Measurements from ENCODE around the gene SCAPER. TPM values are rescaled to one million over a fixed set of nuclear protein-coding genes. Genes with fewer than 3 reads are reported as not detected.
"Not testable (repeated sequence)": the region's sequence is repeated elsewhere in the genome, so short reads cannot be mapped to it uniquely, and the experiment has no call there.

The SCAPER gene
- total RNA-seq, 1 donor from 2014 or later: 24.7 TPM

GRCh38 chr15:76863693-76864092 lies 41.4 kb downstream of the SCAPER start:
- DNase-seq (ENCODE audit: low spot score): no peak

- DNase-seq (ENCODE audit: low spot score): no peak
Measured at GRCh38 chr15:76863123-76863522, 42.0 kb downstream of the SCAPER start.

- DNase-seq (ENCODE audit: low spot score): no peak
Measured at GRCh38 chr15:76861815-76862397, 43.2 kb downstream of the SCAPER start.

GRCh38 chr15:76860201-76860600 lies 44.9 kb downstream of the SCAPER start:
- no peak for DNase-seq (ENCODE audit: low spot score)

DNA sequence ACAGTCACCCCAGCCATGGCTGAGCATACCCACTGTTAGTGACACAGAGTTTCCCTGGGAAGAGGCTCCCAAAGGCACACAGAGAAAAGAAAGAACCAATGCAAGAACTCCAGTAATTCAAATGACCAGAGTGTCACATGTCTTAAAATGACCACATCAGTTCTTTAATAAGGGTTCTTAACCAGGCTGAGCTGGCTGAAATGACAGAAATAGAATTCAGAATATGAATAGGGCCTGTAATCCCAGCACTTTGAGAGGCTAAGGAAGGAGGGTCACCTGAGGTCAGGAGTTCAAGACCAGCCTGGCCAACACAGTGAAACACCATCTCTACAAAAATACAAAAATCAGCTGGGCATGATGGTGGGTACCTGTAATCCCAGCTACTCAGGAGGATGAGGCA lies 54.8 kb downstream of the SCAPER start:
- DNase-seq (ENCODE audit: low spot score): not testable (repeated sequence)

DNA sequence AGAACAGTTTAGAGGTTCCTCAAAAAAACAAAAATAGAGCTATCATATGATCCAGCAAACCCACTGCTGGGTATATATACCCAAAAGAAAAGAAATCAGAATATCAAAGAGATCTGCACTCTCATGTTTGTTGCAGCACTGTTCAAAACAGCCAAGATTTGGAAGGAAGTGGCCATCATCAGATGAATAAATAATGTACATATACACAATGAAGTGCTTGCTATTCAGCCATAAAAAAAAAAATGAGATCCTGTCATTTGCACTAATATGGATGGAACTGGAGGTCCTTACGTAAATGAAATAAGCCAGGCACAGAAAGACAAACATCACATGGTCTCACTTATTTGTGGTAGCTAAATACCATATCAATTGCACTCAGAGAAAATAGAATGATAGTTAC lies 58.4 kb downstream of the SCAPER start:
- no peak for DNase-seq (ENCODE audit: low spot score)

DNA sequence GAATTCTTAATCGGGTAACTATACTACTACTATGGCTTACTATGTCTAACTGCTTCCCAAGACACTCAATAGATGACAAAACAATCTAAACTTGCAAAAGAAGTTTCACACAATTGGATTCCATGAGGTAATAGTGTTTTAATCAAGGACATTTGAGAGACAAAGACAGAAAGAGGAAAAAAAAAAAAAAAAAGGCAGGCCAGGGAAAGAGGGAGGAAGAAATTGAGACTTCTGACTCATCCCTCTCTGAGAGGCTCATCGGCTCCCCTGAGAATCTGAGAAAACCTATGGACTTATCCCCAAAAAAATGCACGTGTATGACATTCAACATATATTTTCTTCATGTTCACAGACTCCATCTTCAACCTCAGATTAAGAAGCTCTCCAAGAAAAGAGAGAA lies 61.0 kb downstream of the SCAPER start:
- no peak for DNase-seq (ENCODE audit: low spot score)

DNA sequence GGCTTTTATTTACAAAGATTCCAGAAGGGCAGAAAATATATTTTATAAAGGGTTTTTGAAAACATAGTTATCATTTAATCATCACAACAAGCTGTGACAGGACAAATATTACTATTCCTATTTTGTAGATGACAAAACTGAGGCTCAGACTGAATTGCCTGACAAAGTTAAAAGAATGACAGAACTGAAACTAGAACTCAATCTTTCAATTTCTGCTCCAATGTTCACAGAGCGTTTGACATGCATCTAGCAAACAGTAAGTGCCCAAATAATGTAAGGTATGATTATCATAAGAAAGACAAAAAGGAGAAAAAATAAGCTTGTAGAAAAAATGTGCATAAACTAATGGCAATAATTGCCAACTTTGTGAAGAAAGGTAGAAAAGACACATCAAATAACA lies 61.9 kb downstream of the SCAPER start:
- no peak for DNase-seq (ENCODE audit: low spot score)

- no peak for DNase-seq (ENCODE audit: low spot score)
Measured at GRCh38 chr15:76840830-76841460, 64.2 kb downstream of the SCAPER start.

DNA sequence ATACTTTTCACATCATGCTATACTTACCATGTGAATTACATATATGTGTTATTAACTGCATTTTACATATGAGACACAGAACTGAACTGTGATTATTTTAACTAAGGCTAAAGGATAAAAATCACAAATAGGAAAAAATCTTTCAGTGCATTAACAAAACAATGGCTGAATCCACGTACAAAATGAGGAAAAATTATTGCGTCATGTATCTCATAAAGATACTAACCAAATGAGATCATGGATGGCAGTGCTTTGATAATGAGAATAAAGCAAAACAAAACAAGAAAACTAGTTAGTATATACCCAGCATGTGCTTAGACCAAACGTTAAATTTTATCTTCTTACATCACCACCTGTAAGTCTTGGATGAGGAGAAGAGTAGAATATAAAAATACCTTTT lies 66.0 kb downstream of the SCAPER start:
- DNase-seq (ENCODE audit: low spot score): no peak

- no peak for DNase-seq (ENCODE audit: low spot score)
Measured at GRCh38 chr15:76837474-76837873, 67.7 kb downstream of the SCAPER start.

- DNase-seq (ENCODE audit: low spot score): no peak
Measured at GRCh38 chr15:76829939-76830338, 75.2 kb downstream of the SCAPER start.

GRCh38 chr15:76823890-76824289 lies 81.2 kb downstream of the SCAPER start:
- no peak for DNase-seq (ENCODE audit: low spot score)

- no peak for DNase-seq (ENCODE audit: low spot score)
Measured at GRCh38 chr15:76823303-76823702, 81.8 kb downstream of the SCAPER start.

DNA sequence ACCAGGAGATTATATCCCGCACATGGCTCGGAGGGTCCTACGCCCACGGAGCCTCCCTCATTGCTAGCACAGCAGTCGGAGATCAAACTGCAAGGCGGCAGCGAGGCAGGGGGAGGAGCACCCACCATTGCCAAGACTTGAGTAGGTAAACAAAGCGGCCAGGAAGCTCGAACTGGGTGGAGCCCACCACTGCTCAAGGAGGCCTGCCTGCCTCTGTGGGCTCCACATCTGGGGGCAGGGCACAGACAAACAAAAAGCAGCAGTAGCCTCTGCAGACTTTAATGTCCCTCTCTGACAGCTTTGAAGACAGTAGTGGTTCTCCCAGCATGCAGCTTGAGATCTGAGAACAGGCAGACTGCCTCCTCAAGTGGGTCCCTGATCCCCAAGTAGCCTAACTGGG lies 86.2 kb downstream of the SCAPER start:
- DNase-seq (ENCODE audit: low spot score): not testable (repeated sequence)

- no peak for DNase-seq (ENCODE audit: low spot score)
Measured at GRCh38 chr15:76815421-76815820, 89.7 kb downstream of the SCAPER start.

DNA sequence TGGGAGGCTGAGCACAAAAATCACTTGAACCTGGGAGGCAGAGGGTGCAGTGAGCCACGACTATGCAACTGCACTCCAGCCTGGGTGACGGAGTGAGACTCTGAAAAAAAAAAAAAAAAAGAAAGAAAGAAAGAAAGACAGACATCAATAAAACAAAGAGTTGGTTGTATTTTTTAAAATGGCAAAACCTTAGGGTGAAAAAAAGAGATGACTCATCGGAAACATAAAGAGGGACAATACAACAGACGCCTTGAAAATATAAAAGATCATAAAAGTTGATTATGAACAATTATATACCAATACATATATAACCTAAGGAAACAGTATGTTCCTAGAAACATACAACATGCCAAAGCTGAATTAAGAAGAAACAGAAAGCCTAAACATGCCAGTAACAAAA lies 92.8 kb downstream of the SCAPER start:
- DNase-seq (ENCODE audit: low spot score): no peak

DNA sequence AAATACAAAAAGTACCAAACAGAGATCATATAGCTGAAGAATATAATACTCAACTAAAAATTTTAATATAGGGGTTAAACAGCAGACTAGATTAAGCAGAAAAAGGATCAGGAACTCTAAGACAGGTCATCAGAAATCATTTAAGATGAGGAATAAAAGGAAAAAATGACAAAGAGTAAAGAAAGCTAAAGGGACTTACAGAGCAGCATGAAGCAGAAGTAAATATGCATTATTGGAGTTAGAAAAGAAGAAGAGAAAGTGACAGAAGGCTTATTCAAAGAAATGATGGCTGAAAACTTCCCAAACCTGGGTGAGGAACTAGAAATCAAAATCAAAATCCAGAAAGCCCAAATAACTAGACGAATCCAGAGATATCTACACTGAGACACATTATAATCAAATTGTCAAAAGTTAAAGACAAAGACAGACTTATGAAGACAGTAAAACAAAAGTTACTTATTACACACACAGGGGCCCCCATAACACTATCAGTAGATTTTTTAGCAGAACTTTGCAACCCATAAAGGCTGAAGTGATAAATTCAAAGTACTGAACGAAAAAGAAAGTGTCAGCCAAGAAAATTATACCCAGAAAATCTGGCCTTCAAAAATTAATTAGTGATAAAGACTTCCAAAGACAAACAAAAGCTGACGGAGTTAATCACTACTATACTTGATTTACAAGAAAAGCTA lies 95.6 kb downstream of the SCAPER start:
- no peak for DNase-seq (ENCODE audit: low spot score)

- DNase-seq (ENCODE audit: low spot score): no peak
Measured at GRCh38 chr15:76803049-76803571, 102.0 kb downstream of the SCAPER start.

GRCh38 chr15:76802411-76802810 lies 102.7 kb downstream of the SCAPER start:
- no peak for DNase-seq (ENCODE audit: low spot score)

DNA sequence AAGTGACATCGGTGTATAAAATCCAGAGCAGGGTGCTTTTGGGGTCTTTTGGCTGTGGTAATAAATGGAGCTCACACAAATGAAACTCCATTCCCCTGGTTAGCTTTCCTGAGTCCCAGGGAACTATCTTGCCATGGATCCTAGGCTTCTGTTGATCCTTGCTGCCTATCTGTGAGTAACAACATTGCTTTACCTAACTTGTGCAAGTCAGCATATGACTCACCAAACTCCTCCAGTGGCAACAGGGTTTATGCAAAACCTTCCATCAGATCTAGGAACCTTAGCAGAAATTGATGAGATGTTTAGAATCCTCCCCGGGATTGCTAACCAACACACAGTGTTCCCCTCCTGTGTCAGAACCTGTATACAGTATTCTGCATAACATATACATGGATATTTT lies 105.4 kb downstream of the SCAPER start:
- DNase-seq (ENCODE audit: low spot score): no peak

DNA sequence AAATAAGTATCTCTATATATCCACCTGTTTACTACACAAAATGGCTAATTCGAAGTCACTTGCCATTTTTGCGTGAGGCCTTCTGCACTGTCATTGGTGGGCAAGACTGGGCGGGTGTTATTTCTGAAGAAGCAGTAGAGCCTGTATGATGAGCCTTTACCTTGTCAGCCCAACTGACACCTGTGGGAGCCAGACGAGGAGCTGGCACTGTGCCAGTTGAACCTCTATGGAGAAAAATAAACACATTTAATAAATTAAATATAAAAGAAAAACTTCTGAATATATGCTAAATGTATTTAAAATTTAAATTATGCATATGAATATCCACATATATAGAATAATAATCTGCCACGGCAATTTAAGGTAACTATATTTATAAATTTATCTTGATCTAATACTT lies 109.9 kb downstream of the SCAPER start:
- DNase-seq (ENCODE audit: low spot score): no peak

GRCh38 chr15:76793162-76793561 lies 112.0 kb downstream of the SCAPER start:
- no peak for DNase-seq (ENCODE audit: low spot score)
